Measurements from ENCODE around the gene TMA7.

GRCh38 chr3:48395714-48396113, 44.3 kb upstream of the TMA7 start:
- TF ChIP-seq, protein P1, sequence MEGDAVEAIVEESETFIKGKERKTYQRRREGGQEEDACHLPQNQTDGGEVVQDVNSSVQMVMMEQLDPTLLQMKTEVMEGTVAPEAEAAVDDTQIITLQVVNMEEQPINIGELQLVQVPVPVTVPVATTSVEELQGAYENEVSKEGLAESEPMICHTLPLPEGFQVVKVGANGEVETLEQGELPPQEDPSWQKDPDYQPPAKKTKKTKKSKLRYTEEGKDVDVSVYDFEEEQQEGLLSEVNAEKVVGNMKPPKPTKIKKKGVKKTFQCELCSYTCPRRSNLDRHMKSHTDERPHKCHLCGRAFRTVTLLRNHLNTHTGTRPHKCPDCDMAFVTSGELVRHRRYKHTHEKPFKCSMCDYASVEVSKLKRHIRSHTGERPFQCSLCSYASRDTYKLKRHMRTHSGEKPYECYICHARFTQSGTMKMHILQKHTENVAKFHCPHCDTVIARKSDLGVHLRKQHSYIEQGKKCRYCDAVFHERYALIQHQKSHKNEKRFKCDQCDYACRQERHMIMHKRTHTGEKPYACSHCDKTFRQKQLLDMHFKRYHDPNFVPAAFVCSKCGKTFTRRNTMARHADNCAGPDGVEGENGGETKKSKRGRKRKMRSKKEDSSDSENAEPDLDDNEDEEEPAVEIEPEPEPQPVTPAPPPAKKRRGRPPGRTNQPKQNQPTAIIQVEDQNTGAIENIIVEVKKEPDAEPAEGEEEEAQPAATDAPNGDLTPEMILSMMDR (IDR thresholded peaks at IDR 0.05; ENCODE audit: low read length), result no peak
- no peak for TF ChIP-seq EZH2phosphoT487 (IDR thresholded peaks at IDR 0.05; ENCODE audit: low read length)
- no peak for TF ChIP-seq EZH2 (optimal IDR thresholded peaks at IDR 0.05; ENCODE audit: low read depth, low read length)
